Endothelial cell of umbilical vein (primary cell): ENCODE measurements around the gene TMEM18. TPM values are rescaled to one million over a fixed set of nuclear protein-coding genes. Genes with fewer than 3 reads are reported as not detected.

Experiments used
- BruUV-seq: library from RNA; stranded (reverse); fragments of 400-500 nt; replicated peaks from 2 replicates; lab custom pipeline; 2021; lab: Mats Ljungman, UMichigan
- CTCF ChIA-PET: fragments of 300-600, 350-600 bp; sonication (Branson Sonifier 250); formaldehyde crosslinking; loops from one replicate; lab custom pipeline; 2021; ENCODE audit warnings: antibody characterized with exemption, inconsistent platforms; lab: Charles Lee
- POLR2A ChIA-PET: fragments of 300-600, 350-600 bp; sonication (Branson Sonifier 250); formaldehyde crosslinking; loops from one replicate; lab custom pipeline; 2021; ENCODE audit warnings: antibody characterized with exemption, inconsistent platforms; lab: Charles Lee
- DNase-seq: peaks from one replicate; pipeline ENCODE4 v3.0.0-alpha.2; 2011; ENCODE audit warnings: low read depth, low spot score
- FAIRE-seq: peaks from 2 replicates; lab custom pipeline; 2011; peaks lifted over from hg19 to GRCh38; lab: Jason Lieb, UNC
- H2AFZ ChIP-seq: 2 replicates; pipeline ENCODE4 v1.6.0; 2012; ENCODE audit warnings: low read depth, low read length, control low read depth, inconsistent platforms
- H3K27ac ChIP-seq: 2 replicates; pipeline ENCODE4 v1.5.1; 2011; ENCODE audit warnings: low read depth, mild to moderate bottlenecking, control low read depth, low read length, moderate library complexity; ENCODE audit not compliant: insufficient read depth
- H3K27me3 ChIP-seq, 2 experiments: 2 replicates each; pipeline versions ENCODE4 v1.6.0 to v1.6.1; 2011; ENCODE audit warnings: low read length in 2 of 2, mixed read lengths in 1 of 2; ENCODE audit not compliant: control insufficient read depth in 2 of 2, insufficient read depth in 2 of 2
- H3K36me3 ChIP-seq, 2 experiments: 2 replicates in 1 of 2; 3 replicates in 1 of 2; pipeline ENCODE4 v1.5.1; 2011; ENCODE audit warnings: low read length in 2 of 2, mild to moderate bottlenecking in 1 of 2, moderate library complexity in 1 of 2; ENCODE audit not compliant: control insufficient read depth in 2 of 2, insufficient read depth in 2 of 2; ENCODE audit errors: extremely low read depth in 1 of 2
- H3K4me1 ChIP-seq: 3 replicates; pipeline ENCODE4 v1.5.1; 2011; ENCODE audit warnings: mild to moderate bottlenecking, low read length; ENCODE audit not compliant: control insufficient read depth, insufficient read depth; ENCODE audit errors: extremely low read depth
- H3K4me2 ChIP-seq: 2 replicates; pipeline ENCODE4 v1.6.1; 2011; ENCODE audit warnings: low read length, control low read depth, mixed read lengths; ENCODE audit not compliant: insufficient read depth
- H3K4me3 ChIP-seq, 3 experiments: fragments of 200-600 bp in 1 of 3; sonication (generic), shearing (Covaris generic) in 1 of 3; replicated peaks in 1 of 3; 2 replicates each; pipeline ENCODE4 v1.5.1; 2011 to 2016; ENCODE audit warnings: control low read depth in 3 of 3, low read length in 3 of 3, mild to moderate bottlenecking in 2 of 3, inconsistent platforms in 1 of 3, low read depth in 1 of 3, moderate library complexity in 1 of 3; ENCODE audit not compliant: insufficient read depth in 1 of 3
- H3K79me2 ChIP-seq: 2 replicates; pipeline ENCODE4 v1.6.0; 2012; ENCODE audit warnings: low read length, inconsistent platforms; ENCODE audit not compliant: control insufficient read depth, insufficient read depth
- H3K9ac ChIP-seq: replicated peaks from 2 replicates; pipeline ENCODE3; 2011; ENCODE audit warnings: low read length, control low read depth; ENCODE audit not compliant: insufficient read depth; ENCODE audit errors: extremely low read depth
- H3K9me1 ChIP-seq: replicated peaks from 3 replicates; pipeline ENCODE4 v1.6.0; 2011; ENCODE audit warnings: mild to moderate bottlenecking, low read length; ENCODE audit not compliant: control insufficient read depth, insufficient read depth; ENCODE audit errors: extremely low read depth
- H3K9me3 ChIP-seq: replicated peaks from 2 replicates; pipeline ENCODE4 v1.5.1; 2012; ENCODE audit warnings: low read length, inconsistent platforms; ENCODE audit not compliant: control insufficient read depth, insufficient read depth
- H4K20me1 ChIP-seq: replicated peaks from 2 replicates; pipeline ENCODE3; 2011; ENCODE audit warnings: mild to moderate bottlenecking, low read length; ENCODE audit not compliant: control insufficient read depth, insufficient read depth; ENCODE audit errors: extremely low read depth
- FOS ChIP-seq: IDR thresholded peaks from 2 replicates; pipeline ENCODE4 v1.6.1; 2011; ENCODE audit warnings: mild to moderate bottlenecking, low read length, moderate library complexity, borderline replicate concordance; ENCODE audit not compliant: insufficient read depth
- JUN ChIP-seq: IDR thresholded peaks from 2 replicates; pipeline ENCODE4 v1.6.1; 2011; ENCODE audit warnings: borderline replicate concordance, low read depth; ENCODE audit not compliant: insufficient read length, insufficient read depth
- dilution Hi-C: fragments of 300-500 bp; cut with MboI; formaldehyde crosslinking; loops from one replicate; pipeline ENCODE4 v1.15.0; 2019; ENCODE audit warnings: low sequenced_read_pairs; ENCODE audit not compliant: extremely low pct_ligation_motif_present
- intact Hi-C: fragments of 100-400 bp; cut with micrococcal nuclease; formaldehyde crosslinking; loops from one replicate; pipeline ENCODE4 v1.10.0; 2022
- polyA plus RNA-seq, 4 experiments: library from polyadenylated mRNA; depleted of rRNA in 3 of 4; stranded (reverse) in 3 of 4; unstranded in 1 of 4; fragments of >200 nt; gene quantifications; 2 replicates each; pipeline versions ENCODE4 v1.2.1 to v1.2.3, GENCODE V29; 2011 to 2012; ENCODE audit warnings: missing spikeins in 1 of 4
- total RNA-seq: library from RNA; stranded (reverse); gene quantifications from 2 replicates; pipeline ENCODE4 v1.2.3, GENCODE V29; 2021

TMEM18 gene
- total and polyA plus RNA-seq, 2 donors (not counting 3 experiments of a cell fraction or from before 2014, with no cell fraction given), result 19.1 to 23.1 TPM

DNA sequence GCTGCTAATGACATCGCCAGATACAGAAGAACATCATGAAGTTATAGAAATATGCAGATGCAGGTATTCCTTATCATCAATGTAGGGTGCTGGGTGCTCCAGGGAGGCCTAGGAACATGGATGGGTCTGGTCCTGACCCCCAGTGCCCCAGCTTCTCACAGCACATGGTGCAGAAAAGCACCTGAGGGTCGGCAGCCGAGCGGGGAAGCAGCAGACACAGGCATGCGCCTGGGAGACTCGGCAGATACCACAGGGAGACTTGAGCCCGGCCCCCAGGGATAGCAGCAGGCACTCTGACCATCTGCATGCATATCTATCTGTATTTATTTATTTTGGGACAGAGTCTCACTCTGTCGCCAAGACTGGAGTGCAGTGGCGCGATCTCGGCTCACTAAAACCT, 43.2 kb downstream of the TMEM18 start:
- H3K27me3 ChIP-seq, result no peaks in the 10 kb centered on the region
- no peaks in the 10 kb centered on the region for H3K9me3 ChIP-seq
- no peaks in the 10 kb centered on the region for H3K9me1 ChIP-seq
- no peak overlapping the region for H3K9ac ChIP-seq
- H3K27ac ChIP-seq, result no peak overlapping the region
- H4K20me1 ChIP-seq, result no peaks in the 10 kb centered on the region
- FAIRE-seq, result no peak
- H3K79me2 ChIP-seq, result no peaks in the 10 kb centered on the region
- dilution Hi-C loops (no loop called here), intact Hi-C loops (no loop called here)
- TF ChIP-seq JUN, result no peak
- H3K4me3 ChIP-seq, result no peak overlapping the region
- H3K4me1 ChIP-seq, result no peaks in the 10 kb centered on the region
- H3K4me2 ChIP-seq, result no peak overlapping the region
- ChIA-PET CTCF (interaction anchor here (0.7 kb wide), 1 partner anchor 387 kb away, joined by 3 read pairs; no protein-coding TSS in a partner anchor), POLR2A (no interaction called here)
- BruUV-seq, result no TSS peak
- H2AFZ ChIP-seq, result no peak overlapping the region
- no peak for DNase-seq
- H3K36me3 ChIP-seq, result no peaks in the 10 kb centered on the region

DNA sequence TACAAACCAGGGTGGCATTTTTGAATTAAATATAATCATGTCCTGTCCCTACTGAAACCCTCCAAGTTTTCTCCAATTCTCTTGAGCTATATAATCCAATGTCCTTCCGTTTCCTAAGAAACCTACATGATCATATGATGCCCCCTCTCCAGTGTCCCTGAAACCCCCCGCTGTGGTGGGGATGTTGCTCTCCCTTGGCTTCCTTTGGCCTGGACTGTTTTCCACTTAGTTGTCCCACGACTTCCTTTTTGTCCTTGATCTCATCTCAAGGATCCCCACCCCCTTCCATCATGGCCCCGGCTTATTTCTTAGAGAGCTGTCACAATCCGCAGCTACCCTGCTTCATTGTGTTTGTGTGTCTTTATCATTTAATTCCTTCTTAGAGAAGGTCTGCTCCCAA, 43.8 kb downstream of the TMEM18 start:
- H3K4me2 ChIP-seq, result no peak overlapping the region
- no peaks in the 10 kb centered on the region for H3K4me1 ChIP-seq
- H3K27ac ChIP-seq, result no peak overlapping the region
- no peak for TF ChIP-seq FOS
- no peak for FAIRE-seq
- no peaks in the 10 kb centered on the region for H3K36me3 ChIP-seq
- no TSS peak for BruUV-seq
- H3K4me3 ChIP-seq, result no peak overlapping the region
- DNase-seq, result no peak
- dilution Hi-C loops (no loop called here), intact Hi-C loops (no loop called here)
- H4K20me1 ChIP-seq, result no peaks in the 10 kb centered on the region
- no peaks in the 10 kb centered on the region for H3K27me3 ChIP-seq
- no peaks in the 10 kb centered on the region for H3K9me1 ChIP-seq
- CTCF ChIA-PET, result no interaction called here
- no peak overlapping the region for H3K9ac ChIP-seq
- H2AFZ ChIP-seq, result no peak overlapping the region
- no peaks in the 10 kb centered on the region for H3K9me3 ChIP-seq
- H3K79me2 ChIP-seq, result no peaks in the 10 kb centered on the region
- POLR2A ChIA-PET, result no interaction called here
